Activated CD4-positive, alpha-beta memory T cell treated with anti-CD3 and anti-CD28 coated beads, Interleukin-2, amount 10 ng/mL, durations not matched to agents 7 days and 5 days (primary cell): Measurements from ENCODE around the gene GJB3. TPM values are rescaled to one million over a fixed set of nuclear protein-coding genes. Genes with fewer than 3 reads are reported as not detected.
"Not testable (repeated sequence)": the region's sequence is repeated elsewhere in the genome, so short reads cannot be mapped to it uniquely, and the experiment has no call there.

Experiments
- CTCF ChIA-PET: fragments of 350-600 bp; sonication (Branson Sonifier 250); formaldehyde crosslinking; loops from one replicate; lab custom pipeline; 2021; ENCODE audit warnings: antibody characterized with exemption, inconsistent platforms; lab: Charles Lee
- POLR2A ChIA-PET: fragments of 350-600 bp; sonication (Branson Sonifier 250); formaldehyde crosslinking; loops from one replicate; lab custom pipeline; 2021; ENCODE audit warnings: antibody characterized with exemption; lab: Charles Lee
- DNase-seq: peaks from one replicate; pipeline ENCODE4 v3.0.0-alpha.2; 2020
- H3K27ac Mint-ChIP-seq: one replicate; pipeline ENCODE4 v1.8.0; 2021; ENCODE audit warnings: mild to moderate bottlenecking, mixed read lengths
- H3K27me3 Mint-ChIP-seq: one replicate; pipeline ENCODE4 v1.8.0; 2021; ENCODE audit warnings: mixed read lengths
- H3K36me3 Mint-ChIP-seq: one replicate; pipeline ENCODE4 v1.8.0; 2021; ENCODE audit warnings: low read depth, mixed read lengths
- H3K4me1 Mint-ChIP-seq: one replicate; pipeline ENCODE4 v1.8.0; 2021; ENCODE audit warnings: mixed read lengths
- H3K4me3 Mint-ChIP-seq: one replicate; pipeline ENCODE4 v1.8.0; 2021; ENCODE audit warnings: mild to moderate bottlenecking, mixed read lengths
- H3K9me3 Mint-ChIP-seq: one replicate; pipeline ENCODE4 v1.8.0; 2021; ENCODE audit warnings: mixed read lengths
- total RNA-seq, 2 experiments: library from RNA; stranded (reverse); gene quantifications; one replicate each; pipeline ENCODE4 v1.2.3, GENCODE V29; 2021

GJB3 gene
- total RNA-seq, 2 experiments from 2014 or later: not detected

GRCh38 chr1:34763142-34763781, 17.8 kb upstream of the GJB3 start:
- H3K36me3 Mint-ChIP-seq: no peaks in the 10 kb centered on the region
- H3K27ac Mint-ChIP-seq: no peak overlapping the region
- ChIA-PET CTCF (interaction anchor here (0.6 kb wide), 1 partner anchor 1096 kb away, joined by 4 read pairs; no protein-coding TSS in a partner anchor), POLR2A (no interaction called here)
- no peak for DNase-seq
- H3K9me3 Mint-ChIP-seq: no peaks in the 10 kb centered on the region
- H3K4me3 Mint-ChIP-seq: no peak overlapping the region
- H3K4me1 Mint-ChIP-seq: no peaks in the 10 kb centered on the region
- H3K27me3 Mint-ChIP-seq: no peaks in the 10 kb centered on the region

GRCh38 chr1:34768856-34769255, 12.2 kb upstream of the GJB3 start:
- H3K4me1 Mint-ChIP-seq: no peaks in the 10 kb centered on the region
- no peak for DNase-seq
- CTCF ChIA-PET: no interaction called here
- H3K27me3 Mint-ChIP-seq: no peaks in the 10 kb centered on the region
- H3K27ac Mint-ChIP-seq: no peak overlapping the region
- H3K9me3 Mint-ChIP-seq: no peaks in the 10 kb centered on the region
- POLR2A ChIA-PET: no interaction called here
- no peaks in the 10 kb centered on the region for H3K36me3 Mint-ChIP-seq
- no peak overlapping the region for H3K4me3 Mint-ChIP-seq

- H3K27ac Mint-ChIP-seq: no peak overlapping the region
- CTCF ChIA-PET: no interaction called here
- H3K9me3 Mint-ChIP-seq: no peaks in the 10 kb centered on the region
- H3K4me1 Mint-ChIP-seq: no peaks in the 10 kb centered on the region
- H3K27me3 Mint-ChIP-seq: peaks cover 1% of the 10 kb centered on the region
- no peak overlapping the region for H3K4me3 Mint-ChIP-seq
- DNase-seq: no peak
- POLR2A ChIA-PET: no interaction called here
- no peaks in the 10 kb centered on the region for H3K36me3 Mint-ChIP-seq
These were observed 10.0 kb upstream of the GJB3 start for GRCh38 chr1:34770891-34771504.

- no peaks in the 10 kb centered on the region for H3K9me3 Mint-ChIP-seq
- no peaks in the 10 kb centered on the region for H3K4me1 Mint-ChIP-seq
- no peak overlapping the region for H3K27ac Mint-ChIP-seq
- no peak for DNase-seq
- no peaks in the 10 kb centered on the region for H3K36me3 Mint-ChIP-seq
- no peak overlapping the region for H3K4me3 Mint-ChIP-seq
- H3K27me3 Mint-ChIP-seq: peaks cover 1% of the 10 kb centered on the region
- POLR2A ChIA-PET: no interaction called here
- CTCF ChIA-PET: interaction anchor here (0.6 kb wide), 1 partner anchor 189 kb away, joined by 3 read pairs; no protein-coding TSS in a partner anchor
These were observed 9.2 kb upstream of the GJB3 start for GRCh38 chr1:34771573-34772371.

GRCh38 chr1:34773114-34773513, 7.9 kb upstream of the GJB3 start:
- H3K9me3 Mint-ChIP-seq, POLR2A ChIA-PET, H3K36me3 Mint-ChIP-seq, H3K27ac Mint-ChIP-seq, H3K4me3 Mint-ChIP-seq, H3K4me1 Mint-ChIP-seq, DNase-seq, H3K27me3 Mint-ChIP-seq: not testable (repeated sequence)
- CTCF ChIA-PET: interaction anchor here (1.2 to 1.6 kb wide), 2 partner anchors 13 to 29 kb away, joined by 3 to 5 read pairs; no protein-coding TSS in a partner anchor

- H3K4me1 Mint-ChIP-seq: no peaks in the 10 kb centered on the region
- no peaks in the 10 kb centered on the region for H3K9me3 Mint-ChIP-seq
- ChIA-PET POLR2A (no interaction called here), CTCF (interaction anchor here (1.4 kb wide), 1 partner anchor 78 kb away, joined by 4 read pairs; no protein-coding TSS in a partner anchor)
- no peak overlapping the region for H3K4me3 Mint-ChIP-seq
- no peak overlapping the region for H3K27ac Mint-ChIP-seq
- peaks cover 21% of the 10 kb centered on the region for H3K27me3 Mint-ChIP-seq
- no peak for DNase-seq
- H3K36me3 Mint-ChIP-seq: no peaks in the 10 kb centered on the region
These were observed 6.1 kb upstream of the GJB3 start for GRCh38 chr1:34774957-34775356.

GRCh38 chr1:34776911-34777310, 4.1 kb upstream of the GJB3 start:
- Mint-ChIP-seq H3K4me3 (no peak overlapping the region), H3K27ac (no peak overlapping the region), H3K27me3 (peaks cover 32% of the 10 kb centered on the region), H3K9me3 (no peaks in the 10 kb centered on the region), H3K36me3 (no peaks in the 10 kb centered on the region), H3K4me1 (no peaks in the 10 kb centered on the region)
- ChIA-PET CTCF (no interaction called here), POLR2A (no interaction called here)
- no peak for DNase-seq

GRCh38 chr1:34777519-34778321, 3.3 kb upstream of the GJB3 start:
- Mint-ChIP-seq H3K9me3 (no peaks in the 10 kb centered on the region), H3K36me3 (no peaks in the 10 kb centered on the region), H3K27me3 (peaks cover 40% of the 10 kb centered on the region), H3K27ac (no peak overlapping the region), H3K4me3 (no peak overlapping the region), H3K4me1 (no peaks in the 10 kb centered on the region)
- ChIA-PET POLR2A (no interaction called here), CTCF (no interaction called here)
- no peak for DNase-seq

- Mint-ChIP-seq H3K9me3 (no peaks in the 10 kb centered on the region), H3K36me3 (no peaks in the 10 kb centered on the region), H3K27me3 (peaks cover 47% of the 10 kb centered on the region), H3K4me1 (peaks cover 1% of the 10 kb centered on the region), H3K4me3 (no peak overlapping the region), H3K27ac (no peak overlapping the region)
- CTCF ChIA-PET: no interaction called here
- POLR2A ChIA-PET: no interaction called here
- DNase-seq: no peak
These were observed 2.6 kb upstream of the GJB3 start for GRCh38 chr1:34778381-34778780.

GRCh38 chr1:34779005-34779404, 2.0 kb upstream of the GJB3 start:
- no peak overlapping the region for H3K27ac Mint-ChIP-seq
- CTCF ChIA-PET: interaction anchor here (1.3 kb wide), 1 partner anchor 9 kb away, joined by 3 read pairs; no protein-coding TSS in a partner anchor
- POLR2A ChIA-PET: no interaction called here
- H3K4me1 Mint-ChIP-seq: peaks cover 3% of the 10 kb centered on the region
- H3K27me3 Mint-ChIP-seq: peaks cover 50% of the 10 kb centered on the region
- DNase-seq: no peak
- no peaks in the 10 kb centered on the region for H3K36me3 Mint-ChIP-seq
- H3K9me3 Mint-ChIP-seq: no peaks in the 10 kb centered on the region
- no peak overlapping the region for H3K4me3 Mint-ChIP-seq

- CTCF ChIA-PET: interaction anchor here (1.3 kb wide), 1 partner anchor 9 kb away, joined by 3 read pairs; no protein-coding TSS in a partner anchor
- H3K4me1 Mint-ChIP-seq: peaks cover 3% of the 10 kb centered on the region
- no peak for DNase-seq
- H3K27ac Mint-ChIP-seq: no peak overlapping the region
- POLR2A ChIA-PET: no interaction called here
- no peaks in the 10 kb centered on the region for H3K9me3 Mint-ChIP-seq
- no peaks in the 10 kb centered on the region for H3K36me3 Mint-ChIP-seq
- peaks cover 52% of the 10 kb centered on the region for H3K27me3 Mint-ChIP-seq
- no peak overlapping the region for H3K4me3 Mint-ChIP-seq
These were observed 1.5 kb upstream of the GJB3 start for GRCh38 chr1:34779526-34779925.

- peaks cover 3% of the 10 kb centered on the region for H3K4me1 Mint-ChIP-seq
- H3K27ac Mint-ChIP-seq: no peak overlapping the region
- no peak overlapping the region for H3K4me3 Mint-ChIP-seq
- POLR2A ChIA-PET: no interaction called here
- no peaks in the 10 kb centered on the region for H3K9me3 Mint-ChIP-seq
- DNase-seq: no peak
- H3K27me3 Mint-ChIP-seq: peaks cover 52% of the 10 kb centered on the region
- CTCF ChIA-PET: interaction anchor here (1.3 kb wide), 1 partner anchor 9 kb away, joined by 3 read pairs; no protein-coding TSS in a partner anchor
- H3K36me3 Mint-ChIP-seq: no peaks in the 10 kb centered on the region
These were observed 1.1 kb upstream of the GJB3 start for GRCh38 chr1:34779962-34780361.
